Tibial nerve (tissue), 4 donors: ENCODE data around the gene EYS. TPM values are rescaled to one million over a fixed set of nuclear protein-coding genes. Genes with fewer than 3 reads are reported as not detected.

ENCODE experiments used
- DNase-seq, 2 donors: peaks; one replicate each; pipeline ENCODE4 v3.0.0-alpha.2; 2019; ENCODE audit warnings: low spot score in 2 of 2
- H3K27ac ChIP-seq, 4 donors: fragments of 200-600 bp; sonication (generic) in 3 of 4; one replicate each; pipeline ENCODE4 v1.5.1; 2017 to 2019; ENCODE audit warnings: mild to moderate bottlenecking in 1 of 4
- H3K27me3 ChIP-seq, 2 donors: fragments of 200-600 bp; sonication (generic) in 1 of 2; one replicate each; pipeline versions ENCODE4 v1.5.1 to v1.6.0; 2017 to 2019
- H3K36me3 ChIP-seq, 3 donors: fragments of 200-600 bp; sonication (generic); one replicate each; pipeline ENCODE4 v1.5.1; 2018 to 2019
- H3K4me1 ChIP-seq, 4 donors: fragments of 200-600 bp; sonication (generic) in 3 of 4; one replicate each; pipeline ENCODE4 v1.5.1; 2017 to 2019
- H3K4me3 ChIP-seq, 4 donors: fragments of 200-600 bp; sonication (generic) in 3 of 4; one replicate each; pipeline ENCODE4 v1.5.1; 2017 to 2019; ENCODE audit warnings: mild to moderate bottlenecking in 1 of 4, moderate library complexity in 1 of 4
- H3K9me3 ChIP-seq, 4 donors: fragments of 200-600 bp; sonication (generic) in 3 of 4; one replicate each; pipeline ENCODE4 v1.5.1; 2017 to 2019
- CTCF ChIP-seq, 5 experiments: fragments of 200-600 bp in 3 of 5; fragments of 450-650 bp in 2 of 5; sonication (generic) in 3 of 5; IDR thresholded peaks; one replicate each; pipeline ENCODE4 v1.5.1; 2016 to 2019; ENCODE audit warnings: antibody characterized with exemption in 5 of 5, mild to moderate bottlenecking in 3 of 5, moderate library complexity in 2 of 5
- EP300 ChIP-seq, 2 donors: sonication (generic); formaldehyde crosslinking; IDR thresholded peaks; one replicate each; pipeline ENCODE4 v1.6.1; 2017; ENCODE audit warnings: antibody characterized with exemption in 2 of 2, mild to moderate bottlenecking in 1 of 2
- POLR2A ChIP-seq, 2 donors: fragments of 450-650 bp; IDR thresholded peaks; one replicate each; pipeline ENCODE4 v1.6.1; 2017; ENCODE audit warnings: antibody characterized with exemption in 2 of 2, mild to moderate bottlenecking in 2 of 2, moderate library complexity in 2 of 2
- WGBS, 2 donors: methylation state at CpG; one replicate each; pipeline ENCODE4 v1.1.5; 2018; 5-methylcytosine and 5-hydroxymethylcytosine counted together
- total RNA-seq, 4 donors: library from RNA; depleted of rRNA; stranded (reverse); fragments of >200 nt; gene quantifications; one replicate each; pipeline ENCODE4 v1.1.0, GENCODE V29; 2016

Gene EYS
- total RNA-seq, 4 donors from 2014 or later: under 0.01 to 4.5 (median 0.39) TPM; not detected in 1

- WGBS, 2 donors: 41 to 66% methylated on average over 2 of the region's 2 CpGs
- Histone ChIP-seq H3K36me3 (no peaks in the 10 kb centered on the region), H3K4me3 (no peak overlapping the region), H3K27me3 (no peaks in the 10 kb centered on the region), H3K4me1 (no peaks in the 10 kb centered on the region), H3K27ac (no peak overlapping the region), H3K9me3 (no peaks in the 10 kb centered on the region)
- no peak for DNase-seq
- TF ChIP-seq EP300 (IDR thresholded peaks at IDR 0.05) (no peak), POLR2A (IDR thresholded peaks at IDR 0.05) (no peak), CTCF (IDR thresholded peaks at IDR 0.05) (no peak)
Measured at GRCh38 chr6:64266351-64266821, 1440.6 kb downstream of the EYS start.

DNA sequence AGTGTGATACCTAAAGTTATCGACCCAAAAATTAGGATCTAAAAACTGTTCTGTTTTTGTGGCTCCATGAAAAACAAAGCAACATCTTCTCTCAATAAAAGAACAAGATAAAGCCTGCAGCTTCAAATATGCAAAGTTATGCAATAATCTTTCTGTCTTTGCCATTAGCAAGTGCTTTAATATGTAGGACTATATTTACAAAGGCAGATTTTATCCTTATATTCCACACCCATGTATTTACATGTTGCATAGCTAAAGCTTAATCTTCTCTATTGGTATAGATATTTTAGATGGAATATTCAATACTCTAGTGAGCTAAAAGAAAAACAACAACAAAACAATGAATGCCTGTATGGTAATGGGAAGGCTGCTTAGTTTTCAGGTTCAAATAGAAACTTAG is 1443.2 kb downstream of the EYS start:
- Histone ChIP-seq H3K4me3 (no peak overlapping the region), H3K9me3 (no peaks in the 10 kb centered on the region), H3K4me1 (no peaks in the 10 kb centered on the region), H3K36me3 (no peaks in the 10 kb centered on the region), H3K27me3 (no peaks in the 10 kb centered on the region), H3K27ac (no peak overlapping the region)
- no peak for DNase-seq
- TF ChIP-seq POLR2A (IDR thresholded peaks at IDR 0.05) (no peak), EP300 (IDR thresholded peaks at IDR 0.05) (no peak), CTCF (IDR thresholded peaks at IDR 0.05) (no peak)
- WGBS, 2 donors: 96 to 97% methylated on average over 1 of the region's 1 CpG

GRCh38 chr6:64259372-64259771 is 1447.7 kb downstream of the EYS start:
- H3K4me3 ChIP-seq: no peak overlapping the region
- H3K27ac ChIP-seq: no peak overlapping the region
- H3K9me3 ChIP-seq: no peaks in the 10 kb centered on the region
- DNase-seq: no peak
- no peaks in the 10 kb centered on the region for H3K27me3 ChIP-seq
- H3K36me3 ChIP-seq: no peaks in the 10 kb centered on the region
- WGBS, 2 donors: 69 to 72% methylated on average over 4 of the region's 4 CpGs
- H3K4me1 ChIP-seq: no peaks in the 10 kb centered on the region
- TF ChIP-seq POLR2A (IDR thresholded peaks at IDR 0.05) (no peak), CTCF (IDR thresholded peaks at IDR 0.05) (no peak), EP300 (IDR thresholded peaks at IDR 0.05) (no peak)

DNA sequence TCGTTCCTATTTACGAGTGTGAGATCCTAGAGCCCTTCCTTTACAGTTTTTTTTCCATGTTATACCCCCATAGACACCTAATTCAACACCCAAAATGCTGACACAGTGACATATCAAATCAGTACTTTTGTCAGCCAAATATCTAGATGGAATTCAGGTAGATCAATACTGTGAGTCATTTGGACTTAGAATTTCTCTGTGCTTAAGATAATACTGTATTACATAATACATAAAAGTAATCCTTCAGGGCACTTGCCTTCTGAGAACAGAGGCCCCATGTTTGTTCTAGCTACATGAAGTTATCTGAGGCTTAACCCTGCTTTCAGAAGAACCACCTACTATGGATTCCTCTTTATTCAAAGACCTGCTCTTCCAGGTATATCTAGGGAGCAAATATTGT is 1448.3 kb downstream of the EYS start:
- Histone ChIP-seq H3K27ac (no peak overlapping the region), H3K36me3 (no peaks in the 10 kb centered on the region), H3K4me3 (no peak overlapping the region), H3K4me1 (no peaks in the 10 kb centered on the region), H3K9me3 (no peaks in the 10 kb centered on the region), H3K27me3 (no peaks in the 10 kb centered on the region)
- TF ChIP-seq CTCF (IDR thresholded peaks at IDR 0.05) (no peak), EP300 (IDR thresholded peaks at IDR 0.05) (no peak)
- WGBS, 2 donors: 45 to 47% methylated on average over 2 of the region's 2 CpGs
- DNase-seq: no peak

- H3K9me3 ChIP-seq: no peaks in the 10 kb centered on the region
- no peak for TF ChIP-seq EP300 (IDR thresholded peaks at IDR 0.05)
- no peak for TF ChIP-seq POLR2A (IDR thresholded peaks at IDR 0.05)
- no peak for TF ChIP-seq CTCF (IDR thresholded peaks at IDR 0.05)
- no peak overlapping the region for H3K4me3 ChIP-seq
- no peaks in the 10 kb centered on the region for H3K36me3 ChIP-seq
- H3K27ac ChIP-seq: no peak overlapping the region
- H3K27me3 ChIP-seq: no peaks in the 10 kb centered on the region
- no peak for DNase-seq
- 64 to 80% methylated on average over 1 of the region's 1 CpG for WGBS, 2 donors
- no peaks in the 10 kb centered on the region for H3K4me1 ChIP-seq
Measured at GRCh38 chr6:64258302-64258701, 1448.7 kb downstream of the EYS start.
